SJCRH30 (cell line): Measurements from ENCODE around the gene XPC. TPM values are rescaled to one million over a fixed set of nuclear protein-coding genes. Genes with fewer than 3 reads are reported as not detected.
"Not testable (repeated sequence)": the region's sequence is repeated elsewhere in the genome, so short reads cannot be mapped to it uniquely, and the experiment has no call there.

ENCODE experiments used
- DNase-seq, 2 experiments: peaks; one replicate each; pipeline ENCODE4 v3.0.0-alpha.2; 2015 to 2020
- H3K27ac ChIP-seq: fragments of 250-450 bp; sonication (Bioruptor Pico); 2 replicates; pipeline ENCODE4 v1.5.1; 2020; ENCODE audit warnings: mild to moderate bottlenecking, moderate library complexity
- H3K27me3 ChIP-seq: fragments of 250-450 bp; sonication (Bioruptor Pico); 2 replicates; pipeline ENCODE4 v1.5.1; 2020; ENCODE audit warnings: mild to moderate bottlenecking, moderate library complexity
- H3K36me3 ChIP-seq: fragments of 250-450 bp; sonication (Bioruptor Pico); 2 replicates; pipeline ENCODE4 v1.5.1; 2020; ENCODE audit warnings: mild to moderate bottlenecking, moderate library complexity
- H3K4me1 ChIP-seq: fragments of 250-450 bp; sonication (Bioruptor Pico); 2 replicates; pipeline ENCODE4 v1.5.1; 2020; ENCODE audit warnings: mild to moderate bottlenecking, moderate library complexity
- H3K4me3 ChIP-seq: fragments of 250-450 bp; sonication (Bioruptor Pico); 2 replicates; pipeline ENCODE4 v1.5.1; 2020; ENCODE audit warnings: mild to moderate bottlenecking, moderate library complexity
- H3K9me3 ChIP-seq: fragments of 250-450 bp; sonication (Bioruptor Pico); replicated peaks from 2 replicates; pipeline ENCODE4 v1.5.1; 2020; ENCODE audit warnings: mild to moderate bottlenecking, moderate library complexity
- total RNA-seq: library from RNA; depleted of rRNA; stranded (reverse); fragments of >200 nt; shearing (Covaris generic); gene quantifications from 2 replicates; pipeline ENCODE4 v1.2.3, GENCODE V29; 2014; rRNA removed

Gene XPC
- total RNA-seq: 16.3 and 21.0 TPM in 2 replicates

GRCh38 chr3:14178247-14179113 lies at the start of gene XPC, which contains the start of gene LSM3:
Gene XPC (minus strand): TSS chr3:14178601. CDS start chr3:14178568, 33 bp downstream.
Gene LSM3 (plus strand): TSS chr3:14178817. CDS start chr3:14178861, 44 bp downstream.
- DNase-seq: peak; percentile 96 to 98
- H3K9me3 ChIP-seq: no peaks in the 10 kb centered on the region

GRCh38 chr3:14227856-14228255 lies 49.5 kb upstream of the XPC start:
- Histone ChIP-seq H3K27me3 (no peaks in the 10 kb centered on the region), H3K9me3 (no peaks in the 10 kb centered on the region), H3K36me3 (no peaks in the 10 kb centered on the region), H3K4me1 (no peaks in the 10 kb centered on the region; the same call in 1 of the 2 replicates), H3K4me3 (no peak overlapping the region), H3K27ac (no peak overlapping the region)
- DNase-seq: no peak

More at GRCh38 chr3:14178247-14179113, at the start of gene XPC, which contains the start of gene LSM3:
- H3K4me1 ChIP-seq: no peaks in the 10 kb centered on the region
- no peaks in the 10 kb centered on the region for H3K27me3 ChIP-seq
- peaks cover 19% of the 10 kb centered on the region for H3K36me3 ChIP-seq
- H3K27ac ChIP-seq: peak within 1 kb of the TSS; percentile 72
- peak within 1 kb of the TSS; percentile 69 for H3K4me3 ChIP-seq

GRCh38 chr3:14226351-14226750 lies 48.0 kb upstream of the XPC start:
- H3K36me3 ChIP-seq, DNase-seq, H3K4me3 ChIP-seq, H3K27me3 ChIP-seq, H3K4me1 ChIP-seq, H3K27ac ChIP-seq, H3K9me3 ChIP-seq: not testable (repeated sequence)

GRCh38 chr3:14225421-14225820 lies 47.0 kb upstream of the XPC start:
- H3K27ac ChIP-seq: no peak overlapping the region
- no peak for DNase-seq

GRCh38 chr3:14224895-14225294 lies 46.5 kb upstream of the XPC start:
- peaks cover 12% of the 10 kb centered on the region for H3K9me3 ChIP-seq
- no peaks in the 10 kb centered on the region for H3K27me3 ChIP-seq
- H3K36me3 ChIP-seq: no peaks in the 10 kb centered on the region
- H3K4me3 ChIP-seq: no peak overlapping the region
- H3K27ac ChIP-seq: no peak overlapping the region
- no peaks in the 10 kb centered on the region; the same call in 1 of the 2 replicates for H3K4me1 ChIP-seq
- DNase-seq: peak in 1 of 2 experiments; percentile 23

More at GRCh38 chr3:14225421-14225820, 47.0 kb upstream of the XPC start:
- H3K4me3 ChIP-seq: no peak overlapping the region
- no peaks in the 10 kb centered on the region for H3K36me3 ChIP-seq
- H3K27me3 ChIP-seq: no peaks in the 10 kb centered on the region
- no peaks in the 10 kb centered on the region; the same call in 1 of the 2 replicates for H3K4me1 ChIP-seq
- peaks cover 11% of the 10 kb centered on the region for H3K9me3 ChIP-seq

- H3K27ac ChIP-seq: no peak overlapping the region
- H3K27me3 ChIP-seq: no peaks in the 10 kb centered on the region
- no peak for DNase-seq
- H3K36me3 ChIP-seq: no peaks in the 10 kb centered on the region
- H3K4me1 ChIP-seq: no peaks in the 10 kb centered on the region; the same call in 1 of the 2 replicates
- peaks cover 12% of the 10 kb centered on the region for H3K9me3 ChIP-seq
- H3K4me3 ChIP-seq: no peak overlapping the region
These were observed 45.2 kb upstream of the XPC start for GRCh38 chr3:14223595-14223994.

GRCh38 chr3:14222900-14223594 lies 44.6 kb upstream of the XPC start:
- Histone ChIP-seq H3K27me3 (no peaks in the 10 kb centered on the region), H3K27ac (no peak overlapping the region), H3K36me3 (no peaks in the 10 kb centered on the region), H3K4me1 (no peaks in the 10 kb centered on the region; the same call in 1 of the 2 replicates), H3K9me3 (peaks cover 12% of the 10 kb centered on the region), H3K4me3 (no peak overlapping the region)
- DNase-seq: no peak

- no peaks in the 10 kb centered on the region for H3K27me3 ChIP-seq
- H3K36me3 ChIP-seq: no peaks in the 10 kb centered on the region
- DNase-seq: no peak
- no peak overlapping the region for H3K4me3 ChIP-seq
- H3K9me3 ChIP-seq: peaks cover 12% of the 10 kb centered on the region
- H3K4me1 ChIP-seq: no peaks in the 10 kb centered on the region; the same call in 1 of the 2 replicates
- no peak overlapping the region for H3K27ac ChIP-seq
These were observed 44.1 kb upstream of the XPC start for GRCh38 chr3:14222457-14222856.

GRCh38 chr3:14221902-14222301 lies 43.5 kb upstream of the XPC start:
- no peak for DNase-seq
- Histone ChIP-seq H3K36me3 (no peaks in the 10 kb centered on the region), H3K4me1 (no peaks in the 10 kb centered on the region; the same call in 1 of the 2 replicates), H3K27ac (no peak overlapping the region), H3K9me3 (peaks cover 12% of the 10 kb centered on the region), H3K27me3 (no peaks in the 10 kb centered on the region), H3K4me3 (no peak overlapping the region)

- no peaks in the 10 kb centered on the region for H3K27me3 ChIP-seq
- no peak overlapping the region for H3K4me3 ChIP-seq
- H3K27ac ChIP-seq: no peak overlapping the region
- no peaks in the 10 kb centered on the region; the same call in 1 of the 2 replicates for H3K4me1 ChIP-seq
- peaks cover 12% of the 10 kb centered on the region for H3K9me3 ChIP-seq
- no peak for DNase-seq
- H3K36me3 ChIP-seq: no peaks in the 10 kb centered on the region
These were observed 42.5 kb upstream of the XPC start for GRCh38 chr3:14220933-14221332.

- DNase-seq: no peak
- no peaks in the 10 kb centered on the region for H3K27me3 ChIP-seq
- no peak overlapping the region for H3K4me3 ChIP-seq
- no peak overlapping the region for H3K27ac ChIP-seq
- H3K36me3 ChIP-seq: no peaks in the 10 kb centered on the region
- H3K9me3 ChIP-seq: peaks cover 12% of the 10 kb centered on the region
- no peaks in the 10 kb centered on the region for H3K4me1 ChIP-seq
These were observed 40.0 kb upstream of the XPC start for GRCh38 chr3:14218355-14218754.

- Histone ChIP-seq H3K4me3 (peak overlapping the region; percentile 53), H3K36me3 (no peaks in the 10 kb centered on the region), H3K27ac (peak overlapping the region; percentile 46), H3K9me3 (peaks cover 8% of the 10 kb centered on the region), H3K27me3 (no peaks in the 10 kb centered on the region), H3K4me1 (peaks cover 2% of the 10 kb centered on the region; the same call in 1 of the 2 replicates)
- peak; percentile 87 to 93 for DNase-seq
These were observed 38.1 kb upstream of the XPC start for GRCh38 chr3:14216257-14217048.

- Histone ChIP-seq H3K9me3 (no peaks in the 10 kb centered on the region), H3K4me3 (no peak overlapping the region), H3K27me3 (no peaks in the 10 kb centered on the region), H3K27ac (no peak overlapping the region), H3K4me1 (peaks cover 16% of the 10 kb centered on the region; the same call in 1 of the 2 replicates), H3K36me3 (no peaks in the 10 kb centered on the region)
- DNase-seq: no peak
These were observed 36.4 kb upstream of the XPC start for GRCh38 chr3:14214764-14215163.

GRCh38 chr3:14213066-14213774 lies 34.8 kb upstream of the XPC start:
- Histone ChIP-seq H3K4me1 (peaks cover 30% of the 10 kb centered on the region), H3K9me3 (no peaks in the 10 kb centered on the region), H3K27me3 (no peaks in the 10 kb centered on the region), H3K27ac (no peak overlapping the region), H3K36me3 (no peaks in the 10 kb centered on the region), H3K4me3 (no peak overlapping the region)
- no peak for DNase-seq
